K562 (cell line): ENCODE measurements around the gene RNF213. TPM values are rescaled to one million over a fixed set of nuclear protein-coding genes. Genes with fewer than 3 reads are reported as not detected.

ENCODE experiments used
- ATF6 ChIP-seq: sonication (generic); formaldehyde crosslinking; IDR thresholded peaks from 2 replicates; pipeline ENCODE4 v1.4.0; 2020; ENCODE audit warnings: mild to moderate bottlenecking, missing genetic modification reagents
- CC2D1A ChIP-seq: fragments of 450-650 bp; IDR thresholded peaks from 2 replicates; pipeline ENCODE4 v1.6.1; 2017; ENCODE audit warnings: mild to moderate bottlenecking
- CTBP1 ChIP-seq: fragments of 450-650 bp; IDR thresholded peaks from 2 replicates; pipeline ENCODE4 v1.6.1; 2016; ENCODE audit warnings: borderline replicate concordance
- DEAF1 ChIP-seq: fragments of 450-650 bp; formaldehyde crosslinking; IDR thresholded peaks from 2 replicates; pipeline ENCODE4 v1.4.0; 2020; ENCODE audit warnings: mild to moderate bottlenecking, moderate library complexity
- FOXK1 ChIP-seq: sonication (generic); formaldehyde crosslinking; IDR thresholded peaks from 2 replicates; pipeline ENCODE4 v1.8.0; 2022; ENCODE audit warnings: missing genetic modification reagents, mild to moderate bottlenecking, borderline replicate concordance
- HINFP ChIP-seq: fragments of 450-650 bp; conservative IDR thresholded peaks from 2 replicates; pipeline ENCODE4 v1.6.1; 2016; ENCODE audit warnings: missing genetic modification characterization, low read depth, mild to moderate bottlenecking, control low read depth, missing compliant biosample characterization
- KAT8 ChIP-seq: fragments of 450-650 bp; IDR thresholded peaks from 2 replicates; pipeline ENCODE4 v1.6.1; 2016; ENCODE audit warnings: low read depth, mild to moderate bottlenecking
- MITF ChIP-seq: IDR thresholded peaks from 2 replicates; pipeline ENCODE4 v1.6.1; 2014; ENCODE audit warnings: antibody characterized with exemption
- MLX ChIP-seq, 2 experiments: fragments of 450-650 bp in 1 of 2; sonication (generic) in 1 of 2; formaldehyde crosslinking; conservative IDR thresholded peaks; 2 replicates each; pipeline versions ENCODE4 v1.4.0 to v1.8.1; 2020 to 2022; ENCODE audit warnings: mild to moderate bottlenecking in 1 of 2, missing genetic modification reagents in 1 of 2
- NFRKB ChIP-seq: fragments of 450-650 bp; IDR thresholded peaks from 2 replicates; pipeline ENCODE4 v1.6.1; 2016; ENCODE audit warnings: low read depth
- NONO ChIP-seq, 2 experiments: fragments of 200-400 bp in 1 of 2; fragments of 450-650 bp in 1 of 2; formaldehyde crosslinking in 1 of 2; IDR thresholded peaks; 2 replicates each; pipeline ENCODE4 v1.6.1; 2017; ENCODE audit warnings: low read depth in 2 of 2, mild to moderate bottlenecking in 2 of 2, moderate library complexity in 2 of 2, low read length in 1 of 2
- ZNF175 ChIP-seq: fragments of 200-800 bp; sonication (Bioruptor generic); IDR thresholded peaks from 2 replicates; pipeline ENCODE4 v1.6.1; 2016; ENCODE audit warnings: low read depth, mild to moderate bottlenecking, missing genetic modification characterization, missing compliant biosample characterization
- ZNF695 ChIP-seq: fragments of 450-650 bp; formaldehyde crosslinking; IDR thresholded peaks from 2 replicates; pipeline ENCODE4 v1.4.0; 2020; ENCODE audit warnings: mild to moderate bottlenecking, moderate library complexity
- polyA plus RNA-seq, 8 experiments: library from polyadenylated mRNA; depleted of rRNA in 4 of 8; stranded (reverse) in 5 of 8; unstranded in 3 of 8; fragments of >200 nt; fragmentation: Nextera tagmentation in 2 of 8; fragmentation: Illumina TruSeq in 1 of 8; extraction: Ambion mirVana in 2 of 8; extraction: Trizol in 1 of 8; gene quantifications; 2 replicates each; pipeline versions ENCODE4 v1.2.1 to v1.2.3, GENCODE V29; 2011 to 2014; ENCODE audit warnings: inconsistent platforms in 1 of 8, missing spikeins in 1 of 8
- total RNA-seq, 7 experiments: library from RNA; depleted of rRNA in 6 of 7; stranded (reverse); fragments of >200 nt in 6 of 7; fragmentation: Illumina TruSeq in 2 of 7; extraction: Trizol in 2 of 7; gene quantifications; 2 replicates each; pipeline versions ENCODE4 v1.2.1 to v1.2.3, GENCODE V29; 2011 to 2021; ENCODE audit warnings: low replicate concordance in 1 of 7
- TF ChIP-seq, protein P1 (sequence below): sonication (generic); formaldehyde crosslinking; IDR thresholded peaks from 2 replicates; pipeline ENCODE4 v1.8.0; 2022; ENCODE audit warnings: mild to moderate bottlenecking, missing genetic modification reagents, borderline replicate concordance

RNF213 gene
- total and polyA plus RNA-seq, 9 of the 15 experiments (the other 6 are each of a cell fraction or from before 2014, with no cell fraction given): 5.3 to 33.6 (median 17.9) TPM

- TF ChIP-seq ZNF175 (CRISPR knock-in tag) (no peak), NONO (IDR thresholded peaks at IDR 0.05; ENCODE audit: low read depth in 2 of 2, low read length in 1 of 2) (no peak), ZNF695 (CRISPR knock-in tag) (no peak), KAT8 (no peak), CTBP1 (no peak), HINFP (tag) (no peak), FOXK1 (CRISPR knock-in tag) (no peak), MLX (CRISPR knock-in tag; conservative IDR thresholded peaks at IDR 0.05) (no peak), MITF (no peak), CC2D1A (no peak), NFRKB (no peak), ATF6 (CRISPR knock-in tag) (no peak), DEAF1 (CRISPR knock-in tag) (no peak)
- TF ChIP-seq, protein P1, sequence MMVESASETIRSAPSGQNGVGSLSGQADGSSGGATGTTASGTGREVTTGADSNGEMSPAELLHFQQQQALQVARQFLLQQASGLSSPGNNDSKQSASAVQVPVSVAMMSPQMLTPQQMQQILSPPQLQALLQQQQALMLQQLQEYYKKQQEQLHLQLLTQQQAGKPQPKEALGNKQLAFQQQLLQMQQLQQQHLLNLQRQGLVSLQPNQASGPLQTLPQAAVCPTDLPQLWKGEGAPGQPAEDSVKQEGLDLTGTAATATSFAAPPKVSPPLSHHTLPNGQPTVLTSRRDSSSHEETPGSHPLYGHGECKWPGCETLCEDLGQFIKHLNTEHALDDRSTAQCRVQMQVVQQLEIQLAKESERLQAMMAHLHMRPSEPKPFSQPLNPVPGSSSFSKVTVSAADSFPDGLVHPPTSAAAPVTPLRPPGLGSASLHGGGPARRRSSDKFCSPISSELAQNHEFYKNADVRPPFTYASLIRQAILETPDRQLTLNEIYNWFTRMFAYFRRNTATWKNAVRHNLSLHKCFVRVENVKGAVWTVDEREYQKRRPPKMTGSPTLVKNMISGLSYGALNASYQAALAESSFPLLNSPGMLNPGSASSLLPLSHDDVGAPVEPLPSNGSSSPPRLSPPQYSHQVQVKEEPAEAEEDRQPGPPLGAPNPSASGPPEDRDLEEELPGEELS (CRISPR knock-in tag): no peak
These were observed 50.7 kb downstream of the RNF213 start (continued) for GRCh38 chr17:80311216-80311827.
